NCI-H128 (cell line): ENCODE data around the gene ZBTB20.

Experiments used
- DNase-seq: peaks from one replicate; lab custom pipeline; 2025; ENCODE audit not compliant: unreplicated experiment; lab: John Stamatoyannopoulos, UW

Gene ZBTB20

DNA sequence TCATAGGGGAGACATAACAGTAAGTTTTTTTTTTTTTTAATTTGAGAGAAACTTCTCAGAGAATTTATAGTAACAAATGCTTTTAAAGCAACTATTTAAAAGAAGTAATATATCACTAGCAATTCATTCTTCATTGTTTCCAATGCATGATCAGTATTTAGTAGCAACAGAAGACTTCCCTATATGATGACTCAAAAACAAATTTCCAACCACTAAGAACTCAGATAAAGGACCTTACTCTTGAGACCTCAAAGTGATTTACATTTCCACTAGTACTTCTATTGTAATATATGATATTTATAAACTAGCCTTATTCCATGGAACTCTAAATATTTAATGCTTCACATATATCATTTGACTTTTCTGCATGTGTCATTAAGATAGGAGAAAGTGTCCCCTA is 356.3 kb downstream of the ZBTB20 start:
- no peak for DNase-seq

GRCh38 chr3:114789803-114790202 is 357.3 kb downstream of the ZBTB20 start:
- no peak for DNase-seq

GRCh38 chr3:114775395-114775794 is 371.7 kb downstream of the ZBTB20 start:
- no peak for DNase-seq

DNA sequence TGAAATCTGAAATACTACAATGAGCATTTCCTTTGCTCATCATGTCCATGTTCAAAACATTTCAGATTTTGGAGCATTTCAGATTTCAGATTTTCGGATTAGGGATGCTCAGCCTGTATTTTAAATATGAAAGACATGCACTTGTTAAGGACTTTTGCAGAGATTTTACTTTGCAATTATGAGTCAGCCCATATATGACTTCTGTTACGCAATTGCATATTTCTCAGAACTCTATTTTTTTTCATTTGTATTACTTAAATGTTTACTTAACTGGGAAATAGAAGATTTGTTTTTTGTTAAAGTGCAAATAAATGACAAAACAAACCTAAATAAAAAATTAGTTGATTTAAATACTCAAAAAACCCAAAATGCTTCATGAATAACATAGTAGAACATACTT is 376.2 kb downstream of the ZBTB20 start:
- DNase-seq, result no peak

DNA sequence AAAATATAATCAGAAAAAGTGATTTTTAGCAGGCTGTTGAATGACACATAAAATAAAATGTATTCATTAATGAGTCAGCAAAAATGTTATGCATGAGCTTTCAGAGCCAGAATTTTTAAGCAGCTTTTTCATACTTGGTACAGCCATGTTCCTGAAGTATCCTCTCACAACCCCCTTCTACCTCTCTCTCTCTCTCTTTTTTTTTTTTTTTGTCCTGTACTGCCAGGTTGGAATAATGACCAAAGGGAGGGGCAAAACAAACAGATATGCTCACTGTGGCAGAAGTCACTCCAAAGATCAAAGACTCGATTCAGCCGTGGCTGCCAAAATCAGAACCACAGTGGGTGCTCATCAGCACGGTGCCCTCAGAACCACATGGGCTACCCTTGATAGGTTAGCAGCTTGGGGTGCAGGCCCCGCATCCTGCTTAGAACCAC is 383.0 kb downstream of the ZBTB20 start:
- DNase-seq, result no peak

- no peak for DNase-seq
These were observed 384.9 kb downstream of the ZBTB20 start for GRCh38 chr3:114762144-114762543.

- no peak for DNase-seq
These were observed 386.4 kb downstream of the ZBTB20 start for GRCh38 chr3:114760679-114761078.

- DNase-seq, result no peak
These were observed 388.0 kb downstream of the ZBTB20 start for GRCh38 chr3:114758831-114759699.

- DNase-seq, result no peak
These were observed 390.4 kb downstream of the ZBTB20 start for GRCh38 chr3:114756506-114757279.

- no peak for DNase-seq
These were observed 400.6 kb downstream of the ZBTB20 start for GRCh38 chr3:114746502-114746901.

- DNase-seq, result no peak
These were observed 401.5 kb downstream of the ZBTB20 start for GRCh38 chr3:114745322-114746240.

DNA sequence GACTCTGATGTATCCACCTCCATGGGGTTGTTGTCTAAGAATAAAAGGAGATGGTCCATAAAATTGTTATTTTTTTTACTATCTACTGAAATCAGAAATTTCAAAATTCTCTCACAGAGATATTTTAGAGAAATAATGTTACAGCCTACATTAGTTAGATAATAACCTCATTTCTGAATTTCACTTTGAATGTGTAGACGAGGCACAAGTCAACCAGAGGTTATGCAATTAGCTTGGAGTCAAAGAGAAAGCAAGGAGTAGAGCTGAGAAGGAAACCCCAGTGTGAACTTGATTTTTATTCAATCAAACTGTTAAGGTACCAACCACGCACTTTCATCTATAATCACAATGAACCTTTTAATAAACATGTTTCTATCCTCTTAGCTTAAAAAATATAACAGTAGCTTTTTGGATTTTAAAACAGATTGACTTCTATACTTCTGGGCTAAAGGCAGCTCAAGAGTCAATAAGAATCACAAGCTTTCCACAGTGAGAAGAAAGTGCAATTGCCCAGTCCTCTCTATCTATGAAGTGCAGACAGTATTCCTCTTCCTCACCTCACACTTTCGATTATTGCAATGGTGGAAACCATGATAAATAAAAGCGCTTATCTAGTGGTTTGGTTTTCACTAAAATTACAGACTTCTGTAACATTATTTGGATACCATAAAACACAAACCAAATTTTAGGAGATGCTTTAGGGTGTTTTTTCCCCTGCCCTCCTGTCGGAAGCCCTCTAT is 403.2 kb downstream of the ZBTB20 start:
- DNase-seq, result no peak

- DNase-seq, result no peak
These were observed 406.0 kb downstream of the ZBTB20 start for GRCh38 chr3:114741066-114741465.

DNA sequence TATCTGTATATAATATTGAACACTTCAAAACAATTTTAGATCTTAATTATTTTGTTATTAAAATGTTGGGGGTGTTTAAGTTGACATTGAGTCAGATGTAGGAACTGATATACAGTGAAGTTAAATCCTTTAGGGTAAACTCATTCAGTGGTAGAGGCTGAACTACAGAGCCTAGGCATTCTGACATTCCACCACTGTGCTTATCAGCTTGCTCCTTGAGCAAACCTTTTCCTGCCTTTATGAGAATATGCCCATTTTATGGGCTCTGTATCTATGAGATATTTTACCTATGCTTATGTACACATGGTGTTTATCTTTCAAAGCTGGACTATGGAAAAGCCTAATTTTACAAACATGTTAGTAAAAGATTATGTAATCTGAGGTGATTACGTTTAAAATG is 407.5 kb downstream of the ZBTB20 start:
- DNase-seq, result no peak

GRCh38 chr3:114732353-114732752 is 414.7 kb downstream of the ZBTB20 start:
- DNase-seq, result no peak

DNA sequence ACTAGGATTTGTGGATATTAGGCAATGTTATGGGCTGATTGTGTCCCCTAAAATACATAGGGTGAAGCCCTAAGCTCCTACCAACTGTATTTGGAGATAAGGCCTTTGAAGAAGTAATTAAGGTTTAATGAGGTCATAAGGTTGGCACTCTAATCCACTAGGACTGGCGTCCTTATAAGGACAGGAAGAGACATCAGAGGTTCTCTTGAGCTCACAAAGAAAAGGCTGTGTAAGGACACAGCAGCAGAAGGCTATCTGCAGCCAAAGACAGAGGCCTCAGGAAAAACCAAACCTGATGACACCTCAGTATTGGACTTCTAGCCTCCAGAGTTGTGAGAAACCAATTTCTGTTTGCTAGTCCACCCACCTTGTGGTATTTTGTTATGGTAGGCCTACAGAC is 416.7 kb downstream of the ZBTB20 start:
- DNase-seq, result no peak

DNA sequence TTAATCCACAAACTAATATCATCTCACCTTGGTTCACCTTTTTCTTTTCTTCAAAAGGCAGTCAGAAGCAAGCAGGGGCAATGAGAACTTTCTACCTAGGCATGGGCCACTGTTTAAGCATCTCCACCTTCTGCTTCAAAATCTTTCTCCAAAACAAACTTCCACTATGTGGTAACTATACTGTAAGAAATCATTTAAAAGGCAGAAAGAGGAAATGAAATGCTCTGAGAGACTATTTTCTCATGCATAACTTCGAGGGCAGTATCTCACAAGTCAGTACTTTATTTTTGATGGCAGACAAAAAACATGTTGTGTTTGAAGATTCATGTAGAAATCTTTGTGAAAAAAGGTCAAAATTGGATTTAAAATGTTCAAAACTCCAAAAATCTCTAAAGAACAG is 419.7 kb downstream of the ZBTB20 start:
- DNase-seq, result no peak

GRCh38 chr3:114725966-114726365 is 421.1 kb downstream of the ZBTB20 start:
- no peak for DNase-seq

GRCh38 chr3:114722530-114722929 is 424.6 kb downstream of the ZBTB20 start:
- no peak for DNase-seq

GRCh38 chr3:114721864-114722263 is 425.2 kb downstream of the ZBTB20 start:
- DNase-seq, result no peak
